Astrocyte (in vitro differentiated cells and primary cell): ENCODE results near the gene TEAD1. TPM values are rescaled to one million over a fixed set of nuclear protein-coding genes. Genes with fewer than 3 reads are reported as not detected.

Source experiments
- DNase-seq: peaks from one replicate; pipeline ENCODE4 v3.0.0-alpha.2; 2010; ENCODE audit warnings: low read depth
- FAIRE-seq: peaks from 2 replicates; lab custom pipeline; 2011; peaks lifted over from hg19 to GRCh38; lab: Jason Lieb, UNC
- H2AFZ ChIP-seq: 2 replicates; pipeline ENCODE4 v1.6.0; 2012; ENCODE audit warnings: low read depth, low read length, inconsistent platforms
- H3K27ac ChIP-seq: 2 replicates; pipeline ENCODE4 v1.5.1; 2011; ENCODE audit warnings: low read depth, low read length, inconsistent platforms
- H3K27me3 ChIP-seq: 2 replicates; pipeline ENCODE4 v1.6.0; 2011; ENCODE audit warnings: low read length, inconsistent platforms; ENCODE audit not compliant: insufficient read depth
- H3K36me3 ChIP-seq: 2 replicates; pipeline ENCODE4 v1.5.1; 2011; ENCODE audit warnings: low read length, inconsistent platforms; ENCODE audit not compliant: insufficient read depth
- H3K4me1 ChIP-seq: 2 replicates; pipeline ENCODE4 v1.5.1; 2011; ENCODE audit warnings: low read length, inconsistent platforms; ENCODE audit not compliant: insufficient read depth
- H3K4me2 ChIP-seq: 2 replicates; pipeline ENCODE4 v1.6.0; 2012; ENCODE audit warnings: low read length, inconsistent platforms
- H3K4me3 ChIP-seq: 2 replicates; pipeline ENCODE4 v1.5.1; 2011; ENCODE audit warnings: low read depth, mild to moderate bottlenecking, low read length, inconsistent platforms; ENCODE audit not compliant: insufficient read depth
- H3K79me2 ChIP-seq: 2 replicates; pipeline ENCODE4 v1.6.0; 2012; ENCODE audit warnings: mild to moderate bottlenecking, low read length, inconsistent platforms; ENCODE audit not compliant: insufficient read depth
- H3K9ac ChIP-seq: 2 replicates; pipeline ENCODE4 v1.6.0; 2012; ENCODE audit warnings: mild to moderate bottlenecking, low read length, inconsistent platforms
- H3K9me3 ChIP-seq: 2 replicates; pipeline ENCODE4 v1.5.1; 2012; ENCODE audit warnings: low read depth, mild to moderate bottlenecking, low read length, inconsistent platforms; ENCODE audit not compliant: insufficient read depth
- H4K20me1 ChIP-seq: 2 replicates; pipeline ENCODE4 v1.6.0; 2012; ENCODE audit warnings: low read length, inconsistent platforms; ENCODE audit not compliant: insufficient read depth
- H3K27ac Mint-ChIP-seq: one replicate; pipeline ENCODE4 v1.8.0; 2021; ENCODE audit warnings: mild to moderate bottlenecking, mixed read lengths; ENCODE audit not compliant: unreplicated experiment
- H3K27me3 Mint-ChIP-seq: one replicate; pipeline ENCODE4 v1.8.0; 2021; ENCODE audit warnings: low read depth, mixed read lengths; ENCODE audit not compliant: unreplicated experiment
- H3K36me3 Mint-ChIP-seq: one replicate; pipeline ENCODE4 v1.8.0; 2021; ENCODE audit warnings: low read depth, mixed read lengths; ENCODE audit not compliant: unreplicated experiment
- H3K4me1 Mint-ChIP-seq: one replicate; pipeline ENCODE4 v1.8.0; 2021; ENCODE audit warnings: low read depth, mixed read lengths; ENCODE audit not compliant: unreplicated experiment
- H3K4me3 Mint-ChIP-seq: one replicate; pipeline ENCODE4 v1.8.0; 2021; ENCODE audit warnings: mild to moderate bottlenecking, moderate library complexity, mixed read lengths; ENCODE audit not compliant: unreplicated experiment
- H3K9me3 Mint-ChIP-seq: one replicate; pipeline ENCODE4 v1.8.0; 2021; ENCODE audit warnings: mild to moderate bottlenecking, mixed read lengths; ENCODE audit not compliant: unreplicated experiment
- CTCF ChIP-seq: IDR thresholded peaks from 2 replicates; pipeline ENCODE4 v1.5.1; 2011; ENCODE audit warnings: low read depth, mild to moderate bottlenecking, inconsistent platforms, low read length, moderate library complexity; ENCODE audit not compliant: insufficient read depth
- EZH2 ChIP-seq: IDR thresholded peaks from 2 replicates; pipeline ENCODE4 v1.6.1; 2012; ENCODE audit warnings: mild to moderate bottlenecking, low read length, inconsistent platforms; ENCODE audit not compliant: insufficient read depth
- total RNA-seq: library from RNA; stranded (reverse); gene quantifications from 2 replicates; pipeline ENCODE4 v1.2.1, GENCODE V29; 2021

TEAD1 gene
- total RNA-seq, 1 donor from 2014 or later: 149 TPM

- Histone ChIP-seq H3K4me3 (no peak overlapping the region), H3K4me1 (peaks cover 20% of the 10 kb centered on the region), H4K20me1 (peaks cover 2% of the 10 kb centered on the region), H3K4me2 (no peak overlapping the region), H3K27me3 (no peaks in the 10 kb centered on the region), H3K27ac (no peak overlapping the region), H3K79me2 (no peaks in the 10 kb centered on the region), H3K9ac (no peak overlapping the region), H3K9me3 (no peaks in the 10 kb centered on the region), H3K36me3 (peaks cover 14% of the 10 kb centered on the region), H2AFZ (no peak overlapping the region)
- Mint-ChIP-seq H3K4me1 (peaks cover 21% of the 10 kb centered on the region), H3K27ac (no peak overlapping the region), H3K27me3 (no peaks in the 10 kb centered on the region), H3K9me3 (no peaks in the 10 kb centered on the region), H3K4me3 (no peak overlapping the region), H3K36me3 (peaks cover 15% of the 10 kb centered on the region)
- DNase-seq (no peak), FAIRE-seq (no peak)
- TF ChIP-seq CTCF: no peak
- TF ChIP-seq EZH2: no peak
Observed at GRCh38 chr11:12944889-12945288, 270.7 kb downstream of the TEAD1 start.

GRCh38 chr11:12949453-12949852, 275.2 kb downstream of the TEAD1 start:
- DNase-seq (no peak), FAIRE-seq (no peak)
- Mint-ChIP-seq H3K36me3 (no peaks in the 10 kb centered on the region), H3K27me3 (no peaks in the 10 kb centered on the region), H3K4me3 (no peak overlapping the region), H3K4me1 (peaks cover 4% of the 10 kb centered on the region), H3K9me3 (no peaks in the 10 kb centered on the region), H3K27ac (no peak overlapping the region)
- H3K9me3 ChIP-seq: no peaks in the 10 kb centered on the region
- H2AFZ ChIP-seq: no peak overlapping the region
- H4K20me1 ChIP-seq: no peaks in the 10 kb centered on the region
- no peaks in the 10 kb centered on the region for H3K27me3 ChIP-seq
- TF ChIP-seq CTCF: no peak
- TF ChIP-seq EZH2: no peak
- H3K79me2 ChIP-seq: no peaks in the 10 kb centered on the region
- H3K4me2 ChIP-seq: no peak overlapping the region
- no peak overlapping the region for H3K4me3 ChIP-seq
- no peak overlapping the region for H3K9ac ChIP-seq
- H3K36me3 ChIP-seq: no peaks in the 10 kb centered on the region
- no peaks in the 10 kb centered on the region for H3K4me1 ChIP-seq
- H3K27ac ChIP-seq: no peak overlapping the region

- H4K20me1 ChIP-seq: no peaks in the 10 kb centered on the region
- Mint-ChIP-seq H3K4me3 (no peak overlapping the region), H3K27me3 (no peaks in the 10 kb centered on the region), H3K4me1 (peaks cover 4% of the 10 kb centered on the region), H3K9me3 (no peaks in the 10 kb centered on the region), H3K36me3 (no peaks in the 10 kb centered on the region), H3K27ac (peak overlapping the region; percentile 35)
- no peaks in the 10 kb centered on the region for H3K36me3 ChIP-seq
- no peaks in the 10 kb centered on the region for H3K9me3 ChIP-seq
- H3K4me1 ChIP-seq: no peaks in the 10 kb centered on the region
- no peak for FAIRE-seq
- no peak overlapping the region for H3K27ac ChIP-seq
- H3K79me2 ChIP-seq: no peaks in the 10 kb centered on the region
- H3K27me3 ChIP-seq: no peaks in the 10 kb centered on the region
- no peak overlapping the region for H3K4me2 ChIP-seq
- DNase-seq: no peak
- no peak overlapping the region for H3K9ac ChIP-seq
- TF ChIP-seq EZH2 (no peak), CTCF (no peak)
- no peak overlapping the region for H3K4me3 ChIP-seq
- H2AFZ ChIP-seq: no peak overlapping the region
Observed at GRCh38 chr11:12950670-12951069, 276.4 kb downstream of the TEAD1 start.
